GM18951 (cell line): ENCODE results near the gene TRAFD1.
"Not testable (repeated sequence)": the region's sequence is repeated elsewhere in the genome, so short reads cannot be mapped to it uniquely, and the experiment has no call there.

Experiments used
- POLR2A ChIP-seq: IDR thresholded peaks from 4 replicates; pipeline ENCODE4 v1.6.1; 2011; ENCODE audit warnings: mild to moderate bottlenecking; ENCODE audit not compliant: insufficient read length, insufficient read depth; ENCODE audit errors: extremely low read depth
- in situ Hi-C: fragments of 300-500 bp; cut with MboI; formaldehyde crosslinking; loops from one replicate; pipeline ENCODE4 v1.12.0; 2022; ENCODE audit warnings: low sequenced_read_pairs, mixed read lengths, inconsistent platforms; ENCODE audit not compliant: unreplicated experiment

The TRAFD1 gene

DNA sequence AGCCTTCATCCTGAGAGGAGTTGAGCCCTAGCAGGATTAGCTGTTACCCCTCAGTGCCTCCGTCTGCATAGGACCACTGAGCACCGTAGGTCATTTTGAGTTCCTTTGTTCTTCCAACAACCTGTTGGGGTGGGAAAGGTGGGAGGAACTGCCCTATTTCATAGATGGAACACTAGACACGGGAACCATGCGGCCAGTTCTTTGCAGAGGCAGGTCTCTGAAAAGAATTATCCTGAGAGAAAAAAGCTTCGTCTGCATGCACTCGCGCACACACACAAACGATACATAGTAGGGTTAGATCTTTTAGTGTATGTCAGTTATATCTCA, 28.5 kb downstream of the TRAFD1 start:
- in situ Hi-C loops, result no loop called here
- TF ChIP-seq POLR2A, result no peak

DNA sequence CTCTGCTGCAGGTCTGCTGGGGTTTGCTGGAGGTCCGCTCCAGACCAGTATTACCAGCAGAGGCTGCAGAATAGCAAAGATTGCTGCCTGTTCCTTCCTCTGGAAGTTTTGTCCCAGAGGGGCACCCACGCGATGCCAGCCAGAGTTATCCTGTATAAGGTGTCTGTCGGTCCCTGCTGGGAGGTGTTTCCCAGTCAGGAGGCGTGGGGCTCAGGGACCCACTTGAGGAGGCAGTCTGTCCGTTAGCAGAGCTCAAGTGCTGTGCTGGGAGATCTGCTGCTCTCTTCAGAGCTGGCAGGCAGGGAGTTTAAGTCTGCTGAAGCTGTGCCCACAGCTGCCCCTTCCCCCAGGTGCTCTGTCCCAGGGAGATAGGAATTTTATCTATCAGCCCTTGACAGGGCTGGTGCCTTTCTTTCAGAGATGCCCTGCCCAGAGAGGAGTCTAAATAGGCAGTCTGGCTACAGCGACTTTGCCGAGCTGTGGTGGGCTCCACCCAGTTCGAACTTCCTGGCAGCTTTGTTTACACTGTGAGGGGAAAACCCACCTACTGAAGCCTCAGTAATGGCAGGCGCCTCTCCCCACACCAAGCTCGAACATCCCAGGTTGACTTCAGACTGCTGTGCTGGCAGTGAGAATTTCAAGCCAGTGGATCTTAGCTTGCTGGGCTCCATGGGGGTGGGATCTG, 33.2 kb downstream of the TRAFD1 start:
- in situ Hi-C loops, result not testable (repeated sequence)

GRCh38 chr12:112159146-112159541, 33.8 kb downstream of the TRAFD1 start:
- in situ Hi-C loops, result no loop called here
- TF ChIP-seq POLR2A, result no peak

- in situ Hi-C loops, result no loop called here
Measured at GRCh38 chr12:112160611-112161010, 35.3 kb downstream of the TRAFD1 start.

DNA sequence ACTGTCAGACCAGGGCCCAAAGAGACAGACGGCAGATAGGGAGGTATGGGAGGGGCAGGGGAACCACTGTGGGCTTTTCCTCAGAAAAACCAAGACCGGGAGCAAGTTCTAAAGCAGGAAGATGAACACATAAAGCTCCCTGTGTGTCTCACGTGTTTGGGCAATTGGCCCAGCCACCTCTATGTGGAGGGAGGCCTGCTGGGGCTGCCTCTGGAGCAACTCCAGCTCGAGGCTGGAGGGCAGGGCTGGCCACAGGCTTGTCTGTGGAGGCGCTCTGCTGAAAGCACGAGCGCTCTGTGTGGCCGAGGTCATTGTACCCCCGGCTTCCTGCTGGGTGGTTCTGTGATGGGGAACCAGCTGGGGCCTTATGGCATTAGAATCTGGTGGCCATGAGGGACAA, 36.4 kb downstream of the TRAFD1 start:
- in situ Hi-C loops, result no loop called here
- TF ChIP-seq POLR2A, result no peak

More at GRCh38 chr12:112160611-112161010, 35.3 kb downstream of the TRAFD1 start:
- TF ChIP-seq POLR2A, result no peak

DNA sequence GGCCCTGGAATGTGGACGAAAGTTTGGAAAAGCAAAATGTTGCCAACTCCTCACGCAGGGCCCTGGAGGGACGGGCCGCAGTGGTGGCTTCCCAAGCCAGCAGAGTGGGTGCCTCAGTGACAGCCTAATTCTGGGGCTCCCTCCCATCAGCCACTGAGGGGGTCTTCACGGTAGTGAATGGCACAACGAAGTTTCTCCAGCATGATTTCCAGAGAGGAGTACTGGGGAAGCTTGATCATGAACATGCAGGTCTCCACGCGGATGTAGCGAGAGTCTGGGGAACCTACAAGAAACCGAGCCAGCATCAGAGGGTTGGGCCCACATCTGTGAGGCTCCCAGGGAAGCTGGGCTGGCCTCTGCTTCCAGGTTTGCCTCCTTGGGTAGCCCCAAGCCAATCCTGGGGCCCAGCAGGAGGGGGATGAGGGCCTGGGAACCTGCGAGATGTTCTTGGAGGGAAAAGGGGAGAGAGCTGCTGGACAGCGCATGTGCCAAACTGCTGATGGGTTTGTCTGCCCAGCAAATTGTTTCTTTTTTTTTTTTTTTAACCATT, 37.0 kb downstream of the TRAFD1 start:
- in situ Hi-C loops, result no loop called here
- no peak for TF ChIP-seq POLR2A

DNA sequence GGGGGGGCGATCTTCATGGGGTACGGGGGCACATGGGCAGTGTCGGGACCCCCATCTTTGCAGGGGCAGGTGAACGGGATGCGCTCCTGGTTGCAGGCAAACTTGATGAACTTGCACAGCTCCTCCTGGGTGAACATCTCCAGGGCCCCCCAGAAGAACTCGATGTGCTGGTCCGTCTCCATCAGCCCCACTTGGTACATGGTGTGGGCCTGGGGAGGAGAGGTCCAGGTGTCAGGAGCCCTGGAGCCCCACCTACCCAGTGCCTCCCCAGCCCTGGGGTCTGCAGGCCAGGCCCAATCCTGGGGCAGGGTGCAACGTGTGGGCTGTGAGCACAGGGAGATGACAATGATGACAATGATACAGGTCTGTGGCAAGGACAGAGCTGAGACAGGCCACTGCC, 37.7 kb downstream of the TRAFD1 start:
- in situ Hi-C loops, result no loop called here
- TF ChIP-seq POLR2A, result no peak

GRCh38 chr12:112163471-112163991, 38.2 kb downstream of the TRAFD1 start:
- in situ Hi-C loops, result no loop called here
- TF ChIP-seq POLR2A, result no peak

DNA sequence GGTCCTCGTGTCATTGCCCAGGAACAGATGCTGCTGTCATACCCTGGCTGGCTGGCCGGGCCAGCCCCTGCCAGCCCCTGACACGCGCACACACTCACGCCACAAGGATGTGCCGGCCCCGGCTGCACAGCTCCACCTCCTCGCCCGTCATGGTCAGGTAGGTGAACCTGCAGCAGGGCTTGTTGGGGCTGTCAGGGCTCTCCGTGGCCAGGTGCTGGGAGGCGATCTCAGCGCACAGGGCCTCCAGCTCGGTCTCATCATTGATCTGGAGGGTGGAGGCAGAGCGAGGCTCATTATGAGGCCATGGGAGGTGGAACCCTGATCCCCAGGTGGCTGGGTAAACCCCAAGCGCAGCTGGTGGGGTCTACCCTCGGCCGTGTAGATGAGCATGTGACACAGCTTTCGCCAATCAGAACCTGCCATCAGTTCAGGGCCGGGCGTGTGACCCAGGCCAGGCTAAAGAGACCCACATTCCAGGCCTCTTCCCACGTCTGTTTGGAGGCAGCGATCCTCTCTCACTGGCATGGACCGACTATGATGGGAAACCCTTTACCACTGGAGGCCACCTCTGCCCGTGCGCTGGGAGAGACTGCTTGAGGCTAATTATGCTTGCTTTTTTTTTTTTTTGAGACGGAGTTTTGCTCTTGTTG, 38.8 kb downstream of the TRAFD1 start:
- in situ Hi-C loops, result no loop called here
- TF ChIP-seq POLR2A, result no peak

GRCh38 chr12:112165624-112166023, 40.3 kb downstream of the TRAFD1 start:
- no peak for TF ChIP-seq POLR2A
- in situ Hi-C loops, result no loop called here

- no peak for TF ChIP-seq POLR2A
- in situ Hi-C loops, result no loop called here
Measured at GRCh38 chr12:112166051-112167015, 41.0 kb downstream of the TRAFD1 start.

- no peak for TF ChIP-seq POLR2A
- in situ Hi-C loops, result no loop called here
Measured at GRCh38 chr12:112167031-112167461, 41.7 kb downstream of the TRAFD1 start.
